ENCODE results near the gene MX2. TPM values are rescaled to one million over a fixed set of nuclear protein-coding genes. Genes with fewer than 3 reads are reported as not detected.

The MX2 gene
- total and polyA plus RNA-seq, 2 donors (not counting 1 experiment from before 2014, with no cell fraction given): 51.2 to 64.3 TPM

GRCh38 chr21:41405321-41405720 is 43.5 kb downstream of the MX2 start:
- Mint-ChIP-seq H3K27me3 (no peaks in the 10 kb centered on the region), H3K4me3 (no peak overlapping the region), H3K9me3 (ENCODE audit: insufficient read depth) (no peaks in the 10 kb centered on the region), H3K4me1 (no peaks in the 10 kb centered on the region), H3K27ac (no peak overlapping the region)
- Histone ChIP-seq H2AFZ (ENCODE audit: insufficient read depth, low read depth, low read length, poor library complexity, severe bottlenecking) (no peak overlapping the region), H3K27me3 (replicated peaks in 1 of 4; ENCODE audit: control extremely low read depth in 1 of 4, control insufficient read depth in 3 of 4, insufficient read depth in 4 of 4, low read length in 3 of 4) (no peaks in the 10 kb centered on the region), H3K9me3 (ENCODE audit: control extremely low read depth in 1 of 3, control insufficient read depth in 2 of 3, insufficient read depth in 1 of 3, low read length in 2 of 3) (no peaks in the 10 kb centered on the region), H3K9ac (ENCODE audit: low read length) (no peak overlapping the region), H3K4me2 (replicated peaks; ENCODE audit: low read depth, low read length, poor library complexity, severe bottlenecking) (no peak overlapping the region), H3K27ac (ENCODE audit: low read length in 2 of 2) (no peak overlapping the region), H3K4me1 (ENCODE audit: control insufficient read depth in 2 of 2, insufficient read depth in 2 of 2, low read length in 2 of 2) (no peaks in the 10 kb centered on the region), H3K36me3 (replicated peaks in 1 of 2; ENCODE audit: control extremely low read depth in 1 of 2, control insufficient read depth in 1 of 2, extremely low read depth in 1 of 2, insufficient read depth in 2 of 2, low read length in 1 of 2) (peaks cover 9 to 77% of the 10 kb centered on the region in 2 experiments), H3K4me3 (ENCODE audit: control extremely low read depth in 1 of 5, extremely low read depth in 1 of 5, insufficient read depth in 1 of 5, low read depth in 2 of 5, low read length in 4 of 5) (no peak overlapping the region), H3K79me2 (ENCODE audit: control insufficient read depth, insufficient read depth, low read length) (no peaks in the 10 kb centered on the region), H4K20me1 (ENCODE audit: control insufficient read depth, insufficient read depth, low read length, poor library complexity, severe bottlenecking) (no peaks in the 10 kb centered on the region)
- POLR2A ChIA-PET: no interaction called here
- intact Hi-C loops (cut with micrococcal nuclease): no loop called here
- CTCF ChIA-PET: interaction anchor here (1.4 kb wide), 1 partner anchor 122 kb away, joined by 6 read pairs; no protein-coding TSS in a partner anchor
- 100% methylated on average over 1 of the region's 4 CpGs for WGBS (ENCODE audit: insufficient coverage)
- TF ChIP-seq CTCF (IDR thresholded peaks at IDR 0.05) (no peak), EZH2 (IDR thresholded peaks at IDR 0.05; ENCODE audit: borderline replicate concordance, insufficient read depth, low read depth, low read length, poor library complexity, severe bottlenecking) (no peak)
- ATAC-seq (ENCODE audit: low read depth): no peak
- no peak for DNase-seq

GRCh38 chr21:41406340-41406739 is 44.5 kb downstream of the MX2 start:
- intact Hi-C loops (cut with micrococcal nuclease): no loop called here
- DNase-seq (no peak), ATAC-seq (ENCODE audit: low read depth) (no peak)
- Histone ChIP-seq H3K79me2 (ENCODE audit: control insufficient read depth, insufficient read depth, low read length) (no peaks in the 10 kb centered on the region), H3K36me3 (replicated peaks in 1 of 2; ENCODE audit: control extremely low read depth in 1 of 2, control insufficient read depth in 1 of 2, extremely low read depth in 1 of 2, insufficient read depth in 2 of 2, low read length in 1 of 2) (peaks cover 7 to 75% of the 10 kb centered on the region in 2 experiments), H3K27ac (ENCODE audit: low read length in 2 of 2) (no peak overlapping the region), H2AFZ (ENCODE audit: insufficient read depth, low read depth, low read length, poor library complexity, severe bottlenecking) (no peak overlapping the region), H4K20me1 (ENCODE audit: control insufficient read depth, insufficient read depth, low read length, poor library complexity, severe bottlenecking) (no peaks in the 10 kb centered on the region), H3K27me3 (replicated peaks in 1 of 4; ENCODE audit: control extremely low read depth in 1 of 4, control insufficient read depth in 3 of 4, insufficient read depth in 4 of 4, low read length in 3 of 4) (no peaks in the 10 kb centered on the region), H3K9ac (ENCODE audit: low read length) (no peak overlapping the region), H3K9me3 (ENCODE audit: control extremely low read depth in 1 of 3, control insufficient read depth in 2 of 3, insufficient read depth in 1 of 3, low read length in 2 of 3) (peaks cover 0 to 9% (median 0%) of the 10 kb centered on the region in 3 donors), H3K4me3 (ENCODE audit: control extremely low read depth in 1 of 5, extremely low read depth in 1 of 5, insufficient read depth in 1 of 5, low read depth in 2 of 5, low read length in 4 of 5) (no peak overlapping the region), H3K4me1 (ENCODE audit: control insufficient read depth in 2 of 2, insufficient read depth in 2 of 2, low read length in 2 of 2) (peaks cover 0 to 2% of the 10 kb centered on the region in 2 donors), H3K4me2 (replicated peaks; ENCODE audit: low read depth, low read length, poor library complexity, severe bottlenecking) (no peak overlapping the region)
- no peak for TF ChIP-seq EZH2 (IDR thresholded peaks at IDR 0.05; ENCODE audit: borderline replicate concordance, insufficient read depth, low read depth, low read length, poor library complexity, severe bottlenecking)
- no peak for TF ChIP-seq CTCF (IDR thresholded peaks at IDR 0.05)
- peaks cover 2% of the 10 kb centered on the region for H3K4me1 Mint-ChIP-seq
- H3K27me3 Mint-ChIP-seq: no peaks in the 10 kb centered on the region
- WGBS (ENCODE audit: insufficient coverage): 86% methylated on average over 1 of the region's 6 CpGs
- no peak overlapping the region for H3K27ac Mint-ChIP-seq
- no peak overlapping the region for H3K4me3 Mint-ChIP-seq
- ChIA-PET POLR2A (no interaction called here), CTCF (no interaction called here)
- H3K9me3 Mint-ChIP-seq (ENCODE audit: insufficient read depth): no peaks in the 10 kb centered on the region

Data from B cell (primary cell).